Muscle of back (tissue), 11 donors: Measurements from ENCODE around the gene DOCK3. TPM values are rescaled to one million over a fixed set of nuclear protein-coding genes. Genes with fewer than 3 reads are reported as not detected.
A peak's percentile ranks its signal among the peaks of the same experiment; 100 is the strongest.
"Not testable (repeated sequence)": the region's sequence is repeated elsewhere in the genome, so short reads cannot be mapped to it uniquely, and the experiment has no call there.

Experiments
- DNase-seq, 3 donors: peaks; one replicate each; pipeline versions ENCODE4 v3.0.0 to v3.0.0-alpha.2; 2013
- polyA plus RNA-seq, 10 donors: library from polyadenylated mRNA; unstranded; fragments of 120-200 nt; gene quantifications; one replicate each; pipeline ENCODE4 v1.2.1, GENCODE V29; 2013; ENCODE audit not compliant: insufficient read length in 10 of 10

Gene DOCK3
- polyA plus RNA-seq, 10 donors, result 0.07 to 0.76 (median 0.22) TPM

DNA sequence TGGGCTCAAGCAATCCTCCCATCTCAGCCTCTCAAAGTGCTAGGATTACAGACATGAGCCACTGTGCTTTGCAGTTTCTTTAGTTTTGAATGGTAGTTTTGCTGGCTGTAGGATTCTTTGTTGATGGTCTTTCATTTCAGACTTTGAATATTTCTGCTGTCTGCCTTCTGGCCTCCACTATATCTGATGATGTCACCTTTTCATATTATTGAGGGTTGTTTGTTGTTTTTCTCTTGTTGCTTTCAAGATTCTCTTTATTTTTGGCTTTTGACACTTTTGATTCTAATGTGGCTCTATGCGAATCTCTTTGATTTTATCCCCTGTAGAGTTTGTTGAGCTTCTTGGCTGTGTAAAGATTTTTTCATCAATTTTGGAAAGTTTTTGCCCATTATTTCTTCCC, 631.4 kb downstream of the DOCK3 start:
- DNase-seq, result no peak

DNA sequence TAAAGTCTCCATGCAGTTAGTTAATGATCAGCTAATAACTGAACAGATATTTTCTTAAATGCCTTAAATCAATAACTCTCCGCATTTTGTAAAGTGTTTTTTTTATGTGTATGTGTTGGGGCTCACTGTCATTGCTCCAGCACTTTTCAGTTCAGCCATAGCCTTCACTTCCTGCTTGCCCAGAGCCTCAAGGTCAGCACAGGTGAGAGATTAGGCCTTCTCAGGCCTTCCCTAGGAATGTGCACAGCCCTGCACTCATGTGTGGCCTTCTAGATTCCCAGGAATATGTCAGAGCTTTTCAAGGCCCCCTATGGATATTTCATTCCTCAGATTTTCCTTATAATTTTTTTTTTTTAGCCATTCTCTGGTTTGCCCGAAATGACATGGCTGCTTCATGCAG, 632.7 kb downstream of the DOCK3 start:
- DNase-seq, result no peak

- not testable (repeated sequence) for DNase-seq
Measured at GRCh38 chr3:51307945-51308607, 633.3 kb downstream of the DOCK3 start.

DNA sequence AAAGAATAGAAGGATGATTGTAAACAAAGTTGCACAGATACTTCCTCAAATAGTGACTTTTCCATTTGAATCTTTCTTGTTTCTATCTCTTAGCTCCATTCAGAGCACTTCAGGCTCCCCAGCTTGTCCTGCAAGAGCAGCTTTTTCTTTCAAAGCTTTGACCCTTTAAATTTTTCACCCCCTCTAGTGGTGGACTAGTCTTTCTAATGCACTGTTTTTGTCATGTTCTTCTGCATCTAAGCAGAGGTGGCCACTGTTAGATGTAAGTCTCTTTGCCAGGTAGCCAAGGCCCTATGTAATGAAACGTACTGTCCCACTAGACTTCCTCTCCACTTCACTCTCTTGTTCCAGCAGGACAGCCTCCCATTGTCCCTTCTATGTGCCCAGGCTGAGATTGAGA, 636.3 kb downstream of the DOCK3 start:
- peak in 2 of 3 donors; percentile 0 to 16 for DNase-seq

DNA sequence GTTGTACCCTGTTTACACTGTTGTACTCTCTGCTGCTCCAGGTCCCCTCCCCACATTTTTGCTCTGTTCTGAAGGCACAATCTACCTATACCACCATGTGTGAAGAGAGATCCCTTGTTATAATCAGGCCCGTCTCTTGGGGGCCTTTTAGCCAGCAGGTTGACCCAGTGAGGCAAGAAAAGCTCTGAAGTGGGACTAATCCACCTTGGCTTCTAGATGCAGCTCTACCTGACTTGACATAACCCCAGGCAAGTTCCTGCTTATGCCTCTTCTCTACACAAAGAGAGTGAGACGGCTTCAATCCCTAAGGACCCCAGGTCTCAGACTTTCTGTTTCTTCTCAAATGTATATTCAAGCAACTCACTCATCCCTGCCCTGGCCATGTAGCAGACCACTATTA, 653.5 kb downstream of the DOCK3 start:
- no peak for DNase-seq

DNA sequence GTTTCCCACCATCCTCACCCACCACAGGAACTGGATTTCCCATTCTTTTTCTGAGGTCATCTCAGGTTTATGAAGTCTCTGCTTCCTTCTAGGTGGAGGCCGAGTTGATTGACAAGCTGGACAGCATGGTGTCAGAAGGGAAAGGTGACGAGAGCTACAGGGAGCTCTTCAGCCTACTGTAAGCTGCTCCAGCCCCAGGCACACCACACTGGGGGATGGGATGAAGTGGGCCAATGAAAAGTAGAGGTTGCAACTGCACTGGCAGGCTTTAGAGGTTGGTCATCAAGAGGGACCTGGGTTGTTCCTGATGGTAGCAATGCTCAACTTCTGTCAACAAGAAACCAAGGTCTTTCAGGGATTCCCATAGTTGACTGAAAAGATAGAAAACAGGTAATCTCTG, 655.3 kb downstream of the DOCK3 start:
- no peak for DNase-seq

GRCh38 chr3:51332156-51332555, 657.4 kb downstream of the DOCK3 start:
- DNase-seq, result no peak

DNA sequence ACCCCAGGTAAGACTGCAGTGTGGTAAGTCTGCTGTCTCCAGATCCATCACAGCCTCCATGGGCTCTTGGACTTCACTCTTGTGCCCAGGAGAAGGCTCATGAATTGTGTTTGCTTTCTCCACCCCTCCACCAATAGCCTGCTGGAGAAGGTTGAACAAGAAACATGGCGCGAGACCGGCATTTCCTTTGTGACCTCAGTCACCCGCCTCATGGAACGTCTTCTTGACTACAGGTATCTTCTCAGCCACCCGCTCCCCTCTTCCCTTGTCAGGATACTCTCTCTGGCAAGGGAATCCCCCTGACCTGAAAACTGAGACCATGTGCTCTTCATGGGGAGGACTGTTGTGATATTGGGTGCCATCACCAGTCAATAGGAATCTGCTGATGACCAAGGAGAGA, 658.3 kb downstream of the DOCK3 start:
- no peak for DNase-seq

DNA sequence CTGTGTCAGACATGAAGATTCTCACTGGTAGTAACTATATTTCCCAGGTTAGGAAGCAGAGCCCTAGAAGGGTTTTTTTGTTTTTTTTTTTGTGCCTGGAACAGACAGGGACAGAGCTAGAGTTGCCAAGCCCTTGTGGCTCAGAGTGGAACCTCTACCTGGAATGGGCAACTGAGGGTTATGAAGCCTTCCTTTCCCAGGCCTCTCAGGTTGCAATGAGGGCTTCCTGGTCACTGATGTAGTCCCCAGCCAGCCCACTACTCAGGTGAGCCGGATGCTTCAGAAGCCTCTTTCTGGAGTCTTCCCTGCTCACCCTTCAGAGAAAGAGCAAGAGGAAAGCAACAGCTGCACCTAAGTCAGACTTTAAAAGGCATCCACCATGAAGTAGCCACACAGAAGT, 661.5 kb downstream of the DOCK3 start:
- no peak for DNase-seq

DNA sequence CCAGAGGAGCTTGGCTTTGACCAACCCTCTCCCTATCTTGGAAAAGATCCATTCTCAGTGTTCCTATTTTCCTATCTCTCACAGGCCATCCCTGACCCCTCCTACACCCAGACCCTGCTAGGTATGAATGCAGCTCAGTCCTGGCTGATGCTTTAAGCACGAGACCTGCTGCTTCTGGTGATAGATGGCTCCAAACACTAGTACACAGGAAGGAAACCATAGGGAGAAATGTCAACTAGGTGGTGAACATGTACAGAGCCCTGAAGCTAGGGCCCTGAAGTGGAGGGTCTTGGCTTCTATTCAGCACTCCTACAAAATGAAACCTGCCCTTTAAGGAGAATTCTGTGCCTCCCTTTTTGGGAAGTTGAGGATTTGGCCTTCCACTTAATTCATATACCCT, 662.9 kb downstream of the DOCK3 start:
- no peak for DNase-seq

DNA sequence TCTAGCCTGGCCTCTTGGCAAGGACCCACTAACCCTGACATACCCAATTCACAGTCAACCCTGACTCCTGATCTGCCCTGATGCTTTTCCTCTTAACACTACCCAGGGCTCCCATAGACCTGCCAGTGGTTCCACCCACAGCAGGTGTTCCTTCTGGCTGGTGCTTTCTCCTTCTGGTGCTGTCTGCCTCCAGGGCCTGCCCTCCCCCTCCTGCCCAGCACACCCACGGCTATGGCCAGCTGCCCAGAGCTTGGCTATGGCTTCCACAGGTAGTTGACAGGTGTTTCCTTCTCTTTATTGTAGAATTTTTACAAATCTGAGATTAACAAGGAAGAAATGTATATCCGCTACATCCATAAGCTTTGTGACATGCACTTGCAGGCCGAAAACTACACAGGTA, 663.9 kb downstream of the DOCK3 start:
- no peak for DNase-seq

GRCh38 chr3:51340013-51340829, 665.5 kb downstream of the DOCK3 start:
- DNase-seq, result peak; percentile 5 to 81 (median 28)

DNA sequence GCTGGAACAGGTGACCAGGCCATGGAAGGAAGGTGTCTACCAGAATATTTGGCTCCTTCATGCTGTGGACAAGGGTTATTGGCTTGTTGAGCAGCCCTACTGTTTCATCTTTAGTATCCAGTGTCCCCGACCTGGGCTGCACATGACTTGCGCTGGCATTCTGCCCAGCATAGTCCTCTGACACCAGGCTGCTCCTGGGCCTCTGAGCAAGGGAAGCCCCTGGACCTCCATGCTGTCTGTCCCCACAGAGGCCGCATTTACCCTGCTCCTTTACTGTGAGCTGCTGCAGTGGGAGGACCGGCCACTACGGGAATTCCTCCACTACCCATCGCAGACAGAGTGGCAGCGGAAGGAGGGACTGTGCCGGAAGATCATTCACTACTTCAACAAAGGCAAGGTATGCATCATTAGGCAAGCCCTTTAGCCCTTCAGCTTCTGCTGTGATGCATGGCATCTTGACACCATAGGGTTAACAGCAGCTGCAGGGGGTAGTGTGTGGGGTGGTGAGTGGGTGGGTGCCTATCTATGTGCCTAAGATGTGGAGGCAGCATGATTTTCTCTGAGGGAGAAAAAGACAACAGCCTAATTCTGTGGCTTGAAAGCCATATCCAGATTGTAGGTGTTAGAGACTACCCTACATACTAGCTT, 666.4 kb downstream of the DOCK3 start:
- peak in 2 of 3 donors; percentile 7 to 8 for DNase-seq

- DNase-seq, result no peak
Measured at GRCh38 chr3:51343918-51344687, 669.4 kb downstream of the DOCK3 start.

DNA sequence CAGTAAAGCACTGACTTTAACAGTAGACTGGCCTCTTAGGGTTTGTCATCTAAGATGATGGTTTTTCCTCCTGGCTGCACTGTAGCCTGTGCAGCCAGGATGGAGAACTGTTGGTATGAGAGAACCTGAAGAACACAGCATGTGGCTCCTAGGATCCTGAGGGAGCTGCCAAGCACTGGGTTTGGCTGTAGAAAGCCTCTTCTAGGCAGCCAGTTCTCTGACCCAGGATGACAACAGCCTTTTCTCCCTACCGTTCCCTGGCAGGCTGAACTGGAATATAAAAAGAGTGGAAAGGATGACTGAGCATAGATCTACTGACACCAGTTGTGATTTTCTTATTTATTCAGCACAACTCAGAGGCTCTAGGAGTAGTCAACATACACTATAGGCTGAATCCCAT, 676.0 kb downstream of the DOCK3 start:
- DNase-seq, result no peak

GRCh38 chr3:51353131-51353530, 678.4 kb downstream of the DOCK3 start:
- no peak for DNase-seq

DNA sequence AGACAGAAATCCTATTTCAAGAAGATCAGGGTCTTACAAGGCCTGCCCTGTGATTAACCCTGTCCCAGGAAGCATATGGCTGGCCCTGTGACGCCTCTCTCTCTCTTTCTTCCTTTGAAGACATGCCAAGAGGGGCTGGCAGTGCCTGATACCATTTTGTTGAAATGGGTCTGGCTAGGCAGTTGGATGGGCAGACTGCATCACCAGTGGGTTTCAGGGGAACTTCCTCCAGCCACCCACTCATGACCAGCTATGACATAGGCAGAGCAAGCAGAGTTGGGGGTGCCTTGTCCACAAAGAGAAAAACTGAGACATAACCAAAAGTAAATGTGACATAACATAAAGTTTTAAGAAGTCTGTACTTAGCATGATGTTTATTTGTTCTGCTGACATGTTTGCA, 679.0 kb downstream of the DOCK3 start:
- no peak for DNase-seq

DNA sequence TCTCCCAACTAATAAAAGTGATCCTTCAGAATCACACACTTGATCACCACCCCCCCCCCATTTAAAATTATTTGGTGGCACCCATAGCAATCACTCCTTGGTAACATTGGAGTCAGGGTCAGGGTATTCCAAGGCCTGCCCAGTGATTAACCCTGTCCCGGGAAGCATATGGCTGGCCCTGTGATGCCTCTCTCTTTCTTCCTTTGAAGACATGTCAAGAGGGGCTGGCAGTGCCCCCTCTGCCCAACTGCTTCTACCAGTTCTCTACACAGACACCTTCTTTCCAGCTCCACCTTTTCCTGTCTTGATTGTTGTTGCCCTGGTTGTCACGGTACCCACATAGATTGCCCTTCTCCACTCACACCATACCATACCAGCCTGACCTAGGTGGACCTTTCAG, 679.4 kb downstream of the DOCK3 start:
- DNase-seq, result no peak

DNA sequence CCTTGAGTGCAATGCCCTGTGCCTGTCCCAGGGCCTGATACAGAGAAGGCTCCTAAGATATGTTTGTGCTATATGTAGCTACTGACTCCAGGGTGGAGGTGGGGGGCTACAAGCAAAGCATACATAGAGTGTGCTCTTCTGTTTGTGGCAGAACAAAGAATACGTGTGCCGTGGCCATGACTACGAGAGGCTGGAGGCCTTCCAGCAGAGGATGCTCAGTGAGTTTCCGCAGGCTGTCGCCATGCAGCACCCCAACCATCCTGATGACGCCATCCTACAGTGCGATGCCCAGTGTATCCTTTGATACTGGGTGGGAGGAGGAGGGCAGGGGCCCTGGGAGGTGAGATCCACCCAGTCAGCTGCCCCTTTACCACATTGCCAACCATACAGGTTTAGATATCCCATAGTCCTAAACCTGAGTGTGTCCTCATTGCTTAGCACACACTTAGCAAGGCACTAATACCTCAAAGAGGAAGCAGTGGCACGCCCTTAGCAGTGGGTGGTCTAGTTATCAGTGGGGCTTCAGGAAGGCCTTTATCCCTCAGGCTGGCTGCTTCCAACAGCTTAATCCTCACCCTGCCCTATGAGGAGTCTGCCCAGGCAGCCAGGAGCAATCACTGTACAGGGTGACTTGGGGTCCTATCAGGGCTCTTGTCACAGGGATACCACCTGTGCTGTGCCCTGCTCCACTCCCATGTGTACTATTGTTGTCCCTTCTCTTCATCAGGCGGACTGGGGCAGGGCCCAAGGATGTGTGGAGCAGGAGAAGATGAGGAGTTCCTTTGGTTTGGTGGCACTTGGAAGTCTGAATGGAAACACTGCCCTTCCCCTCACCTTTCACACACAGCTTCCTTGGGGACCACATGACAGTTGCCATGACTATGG, 680.2 kb downstream of the DOCK3 start:
- no peak for DNase-seq

DNA sequence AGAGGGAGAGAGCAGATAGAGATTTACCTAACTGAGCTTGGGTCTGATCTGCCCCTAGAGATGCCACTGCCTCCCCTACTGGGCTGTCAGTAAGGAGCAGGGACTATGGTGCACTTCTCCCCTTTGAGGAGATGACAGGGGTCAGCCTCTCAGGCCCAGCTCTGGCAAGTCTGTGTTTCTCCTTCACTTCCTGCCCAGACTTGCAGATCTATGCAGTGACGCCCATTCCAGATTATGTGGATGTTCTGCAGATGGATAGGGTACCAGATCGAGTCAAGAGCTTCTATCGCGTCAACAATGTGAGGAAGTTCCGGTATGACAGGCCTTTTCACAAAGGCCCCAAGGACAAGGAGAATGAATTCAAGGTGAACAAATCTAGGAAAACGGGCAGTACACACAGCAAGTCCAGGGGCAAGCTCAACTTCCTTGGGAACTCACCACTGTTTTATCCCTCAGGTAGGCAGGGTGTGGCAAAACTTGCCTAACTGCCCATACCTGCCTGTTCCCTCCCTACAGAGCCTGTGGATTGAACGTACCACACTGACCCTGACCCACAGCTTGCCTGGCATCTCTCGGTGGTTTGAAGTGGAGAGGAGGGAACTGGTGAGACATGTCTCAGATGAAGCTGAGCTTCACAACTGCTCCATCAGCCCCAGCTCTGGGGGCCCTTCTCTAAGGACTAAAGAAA, 681.3 kb downstream of the DOCK3 start:
- no peak for DNase-seq

DNA sequence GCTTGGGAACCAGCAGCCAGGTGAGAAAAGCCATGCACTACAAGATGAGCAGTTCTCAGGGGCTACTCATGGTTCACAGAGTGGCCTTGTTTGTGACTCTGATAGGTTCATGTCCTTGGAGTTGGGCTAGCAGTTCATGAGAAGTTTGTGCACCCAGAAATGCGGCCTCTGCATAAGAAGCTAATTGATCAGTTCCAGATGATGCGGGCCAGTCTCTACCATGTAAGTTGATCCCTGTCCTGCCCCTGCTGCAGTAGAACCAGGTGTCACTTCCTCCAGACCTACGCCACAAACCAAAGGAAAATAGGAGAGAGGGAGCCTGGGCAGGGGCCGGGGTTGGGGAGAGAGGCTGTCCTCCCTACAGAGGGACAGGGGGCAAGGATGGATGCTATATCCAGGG, 683.1 kb downstream of the DOCK3 start:
- no peak for DNase-seq
